GM19025 (cell line): ENCODE data around the gene CTSF.
"Not testable (repeated sequence)": the region's sequence is repeated elsewhere in the genome, so short reads cannot be mapped to it uniquely, and the experiment has no call there.

Experiments
- ATAC-seq: cut with Tn5 transposase; IDR thresholded peaks from one replicate; pipeline ENCODE4 v1.9.1; 2021; ENCODE audit warnings: mild to moderate bottlenecking, low read depth, moderate library complexity; ENCODE audit not compliant: unreplicated experiment

The CTSF gene

DNA sequence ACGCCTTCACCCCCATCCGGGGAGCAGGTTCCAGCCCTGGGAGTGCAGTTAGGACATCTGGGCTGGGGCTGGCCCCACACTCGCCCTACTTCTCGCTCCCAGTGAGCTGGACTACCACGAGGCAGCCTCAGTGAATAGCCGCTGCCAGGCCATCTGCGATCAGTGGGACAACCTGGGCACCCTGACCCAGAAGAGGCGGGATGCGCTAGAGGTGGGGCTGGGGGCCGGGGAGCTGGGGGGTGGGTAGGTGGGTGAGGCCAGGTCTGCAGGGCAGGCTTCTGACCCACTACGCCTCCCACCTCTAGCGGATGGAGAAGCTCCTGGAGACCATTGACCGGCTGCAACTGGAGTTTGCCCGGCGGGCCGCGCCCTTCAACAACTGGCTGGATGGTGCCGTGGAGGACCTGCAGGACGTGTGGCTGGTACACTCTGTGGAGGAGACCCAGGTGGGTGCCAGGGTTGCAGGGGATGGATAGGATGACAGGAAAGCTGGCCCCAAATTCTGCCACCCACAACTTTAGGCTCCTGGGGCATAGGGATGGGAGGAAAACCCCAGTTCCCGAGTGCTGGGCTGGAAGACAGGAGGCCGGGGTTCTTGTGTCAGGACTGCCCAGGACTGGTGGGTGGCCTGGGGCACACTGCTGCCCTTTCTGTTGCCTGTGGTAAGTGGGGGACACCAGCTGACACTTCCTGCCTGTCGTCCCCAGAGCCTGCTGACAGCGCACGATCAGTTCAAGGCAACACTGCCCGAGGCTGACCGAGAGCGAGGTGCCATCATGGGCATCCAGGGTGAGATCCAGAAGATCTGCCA, 8.3 kb downstream of the CTSF start:
- no peak for ATAC-seq

DNA sequence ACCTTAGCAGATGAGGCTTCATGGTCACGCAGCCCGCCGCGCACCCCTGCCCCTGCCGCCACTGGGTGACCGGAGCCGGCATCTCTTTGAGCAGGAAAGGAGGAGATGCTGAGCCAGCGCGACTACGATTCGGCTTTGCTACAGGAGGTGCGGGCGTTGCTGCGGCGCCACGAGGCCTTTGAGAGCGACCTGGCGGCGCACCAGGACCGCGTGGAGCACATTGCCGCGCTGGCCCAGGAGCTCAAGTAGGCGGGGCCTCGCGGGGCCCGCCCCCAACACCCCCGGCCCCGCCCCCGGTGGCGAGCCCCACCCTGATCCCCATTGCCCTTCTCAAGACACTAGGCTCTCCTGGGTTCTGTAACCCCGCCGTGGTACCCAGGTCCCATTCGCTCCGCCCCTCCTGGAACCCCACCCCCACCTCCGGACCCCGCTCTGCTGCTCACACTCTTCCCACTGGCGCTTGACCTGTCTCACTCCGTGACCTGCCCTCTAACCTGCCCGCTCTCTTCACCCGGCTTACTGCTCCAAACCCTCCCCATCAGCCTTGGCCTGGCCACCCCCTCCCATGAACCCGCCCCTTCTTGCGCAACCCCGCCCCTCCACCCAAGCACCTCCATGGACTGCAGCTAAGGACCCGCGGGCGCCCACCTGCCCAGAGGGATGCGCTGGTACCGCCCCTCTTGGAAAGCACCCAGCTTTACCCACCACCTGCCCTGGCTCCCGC, 9.1 kb downstream of the CTSF start:
- ATAC-seq = no peak

DNA sequence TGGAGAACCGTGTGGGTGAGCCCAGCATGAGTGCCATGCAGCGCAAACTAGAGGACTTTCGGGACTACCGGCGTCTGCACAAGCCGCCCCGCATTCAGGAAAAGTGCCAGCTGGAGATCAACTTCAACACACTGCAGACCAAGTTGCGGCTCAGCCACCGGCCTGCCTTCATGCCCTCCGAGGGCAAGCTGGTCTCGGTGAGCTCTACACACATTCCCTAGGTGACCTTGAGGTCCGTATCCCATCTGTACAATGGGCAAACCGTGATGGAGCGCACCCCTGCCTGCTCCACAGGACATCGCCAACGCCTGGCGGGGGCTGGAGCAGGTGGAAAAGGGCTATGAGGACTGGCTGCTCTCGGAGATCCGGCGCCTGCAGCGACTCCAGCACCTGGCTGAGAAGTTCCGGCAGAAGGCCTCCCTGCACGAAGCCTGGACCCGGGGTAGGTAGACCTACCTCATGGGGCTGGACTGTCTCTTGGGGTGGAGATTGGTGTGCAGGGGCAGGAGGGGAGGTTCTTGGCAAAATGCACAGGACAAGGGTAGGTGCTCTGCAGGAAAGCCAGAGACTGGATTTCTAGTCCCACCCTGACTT, 10.6 kb downstream of the CTSF start:
- no peak for ATAC-seq

DNA sequence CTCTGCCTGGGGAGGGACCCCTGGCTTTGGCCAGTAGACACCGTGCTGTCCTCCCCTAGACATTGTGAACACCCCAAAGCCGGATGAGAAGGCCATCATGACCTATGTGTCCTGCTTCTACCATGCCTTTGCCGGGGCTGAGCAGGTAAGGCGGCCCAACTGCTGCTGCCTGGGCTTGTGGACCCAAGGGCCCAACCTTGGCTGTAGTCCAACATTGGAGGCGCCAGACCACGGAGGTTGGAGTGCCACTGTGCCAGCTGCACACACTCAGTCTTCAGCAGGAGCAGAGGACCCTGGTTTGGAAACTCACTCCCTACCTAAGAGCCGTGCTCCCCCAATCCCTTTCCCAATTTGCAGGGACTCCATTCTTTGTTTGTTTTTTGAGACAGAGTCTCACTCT, 12.3 kb downstream of the CTSF start:
- ATAC-seq = no peak

DNA sequence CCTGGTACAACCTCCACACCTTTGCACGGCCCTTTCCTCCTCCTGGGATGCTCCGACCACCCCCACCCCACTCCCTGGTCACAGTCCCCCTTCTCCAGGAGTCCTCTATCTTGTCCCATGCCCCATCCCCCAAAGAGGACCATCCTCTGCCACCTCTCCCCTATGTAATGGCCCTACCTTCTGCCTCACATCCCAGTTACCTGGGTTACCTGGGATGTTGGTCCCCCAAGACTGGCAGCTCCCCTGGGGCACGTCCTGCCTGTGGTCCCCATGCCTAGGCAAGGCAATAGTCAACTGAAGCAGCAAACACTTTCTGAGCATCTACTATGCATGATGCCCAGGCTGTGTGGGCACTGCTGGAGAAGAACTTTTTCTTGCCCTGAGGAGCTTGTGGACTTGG, 13.0 kb downstream of the CTSF start:
- no peak for ATAC-seq

DNA sequence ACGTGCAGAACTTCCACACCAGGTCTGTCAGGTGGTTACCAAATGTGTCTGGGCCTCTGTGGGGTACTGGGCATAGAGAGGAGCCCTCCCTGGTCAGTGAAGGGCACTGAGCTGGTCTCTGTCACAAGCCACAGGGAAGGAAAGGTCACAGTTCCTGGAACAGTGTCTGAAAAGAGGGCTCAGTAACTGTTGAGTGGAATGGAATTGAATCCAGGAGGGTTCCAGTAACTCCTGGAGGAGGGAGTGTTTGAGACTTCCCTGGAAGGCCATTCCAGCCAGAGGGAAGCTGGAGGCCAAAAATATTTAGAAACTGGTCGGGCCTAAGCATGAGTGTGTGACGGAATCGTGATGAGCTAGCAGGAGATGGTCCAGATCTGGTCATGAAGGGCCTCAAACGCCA, 13.8 kb downstream of the CTSF start:
- ATAC-seq = no peak

DNA sequence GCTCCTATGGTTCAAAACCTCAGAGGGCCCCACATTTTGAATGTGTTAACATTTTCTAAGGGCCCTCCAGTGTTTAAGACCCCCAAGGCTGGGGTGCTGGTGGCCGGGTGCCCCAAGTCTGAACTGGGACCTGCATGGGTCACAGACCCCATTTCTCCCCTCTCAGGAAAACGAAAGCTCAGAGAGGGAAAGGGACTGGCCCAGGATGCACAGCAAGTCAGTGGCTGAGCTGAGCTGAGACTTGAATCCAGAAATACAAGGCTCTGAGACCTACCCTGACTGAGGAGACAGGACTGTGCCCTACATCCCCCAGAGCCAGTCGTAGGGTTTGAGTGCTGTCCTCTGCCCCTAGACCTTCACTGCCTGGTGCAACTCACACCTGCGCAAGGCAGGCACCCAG, 17.5 kb downstream of the CTSF start:
- no peak for ATAC-seq

DNA sequence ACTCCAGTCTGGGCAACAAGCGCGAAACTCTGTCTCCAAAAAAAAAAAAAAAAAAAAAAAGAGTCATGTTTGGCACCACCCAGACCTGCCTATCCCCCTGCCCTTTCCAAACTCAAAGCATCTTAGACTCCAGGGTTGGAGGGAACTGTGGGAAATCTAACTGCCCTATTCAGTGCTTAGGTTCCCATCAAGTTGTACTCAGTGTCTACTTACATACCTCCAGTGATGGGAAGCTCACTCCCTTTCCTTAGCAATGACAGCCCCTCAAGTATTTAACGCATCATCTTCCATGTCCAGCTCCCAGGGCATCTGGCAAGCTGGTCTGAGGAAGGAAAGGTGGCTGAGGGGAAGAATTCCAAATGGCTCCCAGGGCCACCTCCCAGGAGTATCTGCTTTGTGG, 18.7 kb downstream of the CTSF start:
- no peak for ATAC-seq

DNA sequence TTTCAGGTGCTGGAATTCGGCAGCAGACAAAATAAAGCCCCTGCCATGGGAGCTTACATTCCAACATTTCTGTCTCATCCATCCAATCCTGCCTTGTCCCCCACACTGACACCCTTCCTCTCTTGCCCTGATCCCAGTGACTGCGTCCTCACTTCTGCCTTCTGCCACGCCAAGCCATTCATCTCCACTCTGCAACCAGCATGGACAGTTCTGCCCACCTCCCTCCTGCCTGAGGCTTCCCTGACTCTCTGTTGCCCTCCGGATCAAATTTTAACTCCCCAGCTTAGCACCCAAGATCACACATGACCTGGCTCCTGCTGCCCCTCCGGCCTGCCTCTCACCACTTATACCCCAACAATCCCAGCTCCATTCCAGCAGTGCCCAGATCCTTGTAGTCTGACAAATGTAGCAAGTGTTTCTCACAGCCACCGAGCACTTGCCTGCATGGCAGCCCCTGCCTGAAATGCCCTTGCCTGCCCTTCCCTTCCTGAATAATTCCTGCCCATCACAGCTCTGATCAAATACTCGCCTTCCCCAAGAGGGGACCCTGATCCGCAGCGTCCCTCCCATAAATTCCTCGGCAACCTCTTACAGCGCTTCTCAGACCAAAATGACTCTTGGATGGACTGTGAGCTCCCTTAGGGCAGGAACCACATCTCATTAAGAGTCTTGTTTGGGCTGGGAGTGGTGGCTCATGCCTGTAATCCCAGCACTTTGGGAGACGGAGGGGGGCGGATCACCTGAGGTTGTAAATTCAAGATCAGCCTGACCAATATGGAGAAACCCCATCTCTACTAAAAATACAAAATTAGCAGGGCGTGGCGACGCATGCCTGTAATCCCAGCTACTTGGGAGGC, 19.4 kb downstream of the CTSF start:
- ATAC-seq = no peak

DNA sequence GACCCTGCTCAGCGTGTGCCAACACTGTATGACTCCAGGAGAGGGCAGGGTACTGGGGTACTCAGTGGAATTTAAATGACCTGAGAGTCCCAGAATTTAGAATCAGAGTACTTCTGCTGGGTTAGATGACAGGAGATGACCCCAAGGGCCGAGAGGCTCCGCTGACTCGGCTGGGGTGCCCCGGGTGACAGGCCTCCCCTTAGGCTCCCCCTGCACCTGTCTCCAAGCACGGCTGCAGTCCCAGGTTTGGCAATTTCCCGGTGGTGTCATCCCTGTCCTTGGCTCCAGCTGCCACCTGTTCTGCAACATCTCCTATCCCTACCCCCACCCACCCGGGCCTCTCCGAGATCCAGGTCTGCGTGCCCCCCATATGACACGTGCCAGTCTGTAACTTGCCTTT, 20.4 kb downstream of the CTSF start:
- no peak for ATAC-seq

DNA sequence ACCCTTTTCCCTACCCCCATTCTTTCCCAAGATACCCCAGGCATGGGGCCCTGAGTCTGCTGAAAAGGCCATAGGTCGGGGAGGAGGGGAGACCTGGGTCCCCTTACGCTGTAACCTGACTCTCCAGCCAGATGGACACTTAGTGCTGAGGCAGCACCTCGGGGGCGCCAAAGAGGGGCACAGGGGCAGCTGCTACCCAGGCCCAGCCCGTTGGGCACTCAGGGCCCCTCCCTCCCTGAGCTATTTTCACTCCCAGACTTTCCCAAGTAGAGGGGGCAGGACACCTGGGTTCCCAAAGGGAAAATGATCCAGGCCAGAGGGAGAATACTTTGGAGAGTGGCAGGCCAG, 20.8 kb downstream of the CTSF start:
- ATAC-seq = no peak

DNA sequence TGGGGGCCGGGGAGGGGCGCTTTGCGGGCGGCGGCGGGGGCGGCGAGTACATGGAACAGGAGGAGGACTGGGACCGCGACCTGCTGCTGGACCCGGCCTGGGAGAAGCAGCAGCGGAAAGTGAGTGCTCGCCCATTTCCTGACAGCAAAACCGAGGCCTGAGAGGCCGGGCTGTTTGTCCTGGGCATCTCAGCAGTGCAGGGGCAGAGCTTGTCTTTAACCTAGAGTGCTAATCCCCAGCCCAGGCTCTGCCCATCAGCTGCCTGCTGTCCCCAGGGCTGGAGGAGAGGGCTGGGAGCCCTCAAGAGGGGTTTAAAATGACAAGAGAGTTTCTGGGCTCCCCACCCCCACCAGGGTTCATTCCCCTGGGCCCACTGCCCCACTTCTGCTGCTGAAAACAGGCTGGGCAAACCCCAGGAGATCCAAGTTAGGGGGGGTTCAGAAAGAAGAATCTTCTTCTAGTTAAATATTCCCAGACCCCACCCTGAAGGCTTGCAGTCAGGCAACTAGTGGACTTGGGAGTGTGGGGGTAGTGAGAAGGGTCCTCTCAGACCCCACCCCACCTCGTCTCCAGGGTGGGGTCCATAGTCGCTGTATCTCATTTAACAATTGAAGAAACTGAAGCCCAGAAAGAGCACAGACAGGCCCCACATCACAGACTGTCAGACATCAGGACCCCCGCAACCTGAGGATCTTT, 21.3 kb downstream of the CTSF start:
- no peak for ATAC-seq

DNA sequence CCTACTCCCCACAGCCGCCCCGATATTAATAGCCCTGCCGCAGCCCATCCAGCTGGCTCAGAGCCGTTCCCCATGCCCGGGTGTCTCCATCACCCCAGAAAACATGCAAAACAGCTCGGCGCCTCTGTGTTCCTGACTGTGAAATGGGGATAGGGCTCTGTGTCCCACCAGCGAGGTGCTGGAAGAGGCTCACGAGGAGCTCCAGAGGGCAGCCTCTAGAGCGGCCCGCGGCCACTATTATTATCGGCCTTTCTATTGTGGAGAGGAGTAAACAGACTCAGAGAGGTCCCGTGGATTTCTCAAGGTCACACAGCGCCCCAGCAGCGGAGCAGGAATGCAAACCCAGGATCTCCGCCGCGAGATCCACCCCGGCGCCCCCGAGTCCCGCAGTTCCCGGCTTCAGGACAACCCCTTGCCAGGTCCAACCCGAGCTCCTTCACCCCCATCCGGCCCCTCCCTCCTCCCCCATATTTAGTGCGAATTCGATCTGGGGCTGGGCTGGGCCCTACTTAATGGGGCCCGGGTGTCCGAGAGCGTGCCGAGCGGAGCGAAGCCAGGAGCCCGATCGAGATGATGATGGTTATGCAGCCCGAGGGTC, 21.9 kb downstream of the CTSF start, which contains the start of gene ACTN3:
ACTN3 (plus strand) TSS at position 536 of the 598 bp plus-strand sequence; CDS start at position 571, 35 bp downstream.
- no peak for ATAC-seq

DNA sequence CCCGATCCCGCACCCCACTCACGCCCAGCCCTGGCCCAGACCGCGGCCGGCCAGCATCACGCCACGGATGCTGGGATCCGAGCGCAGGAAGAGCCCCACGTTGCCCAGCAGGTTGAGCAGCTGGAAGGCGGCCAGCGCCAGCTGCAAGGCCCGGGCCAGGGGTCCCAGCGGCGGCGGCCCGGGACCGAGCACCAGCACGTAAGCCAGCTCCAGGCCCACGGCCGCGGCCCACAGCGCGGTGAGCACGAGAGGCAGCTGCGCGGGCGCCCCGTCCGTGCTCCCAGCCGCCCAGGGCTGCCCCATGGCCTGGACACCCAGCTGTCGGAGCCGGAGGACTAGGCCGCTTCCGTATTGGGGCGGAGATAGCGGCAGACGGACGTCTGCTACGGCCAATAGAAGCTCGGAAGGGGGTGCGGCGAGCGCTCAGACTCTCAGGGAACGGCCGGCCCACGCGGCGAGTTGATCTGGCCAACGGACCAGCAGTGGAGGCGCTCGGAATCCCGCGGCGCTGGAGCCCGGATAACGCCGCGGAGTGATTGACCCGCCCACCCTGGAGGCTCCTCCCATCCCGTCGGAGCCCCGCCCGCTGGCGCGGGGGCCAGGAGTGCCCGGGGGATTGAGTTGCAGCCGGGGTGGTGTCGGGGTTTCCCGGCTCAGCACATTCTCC, 22.6 kb downstream of the CTSF start, which contains the start of gene ZDHHC24:
ZDHHC24 (minus strand) TSS at position 348 of the 667 bp plus-strand sequence; CDS start at position 303, 45 bp downstream.
- ATAC-seq = peak; percentile 89

DNA sequence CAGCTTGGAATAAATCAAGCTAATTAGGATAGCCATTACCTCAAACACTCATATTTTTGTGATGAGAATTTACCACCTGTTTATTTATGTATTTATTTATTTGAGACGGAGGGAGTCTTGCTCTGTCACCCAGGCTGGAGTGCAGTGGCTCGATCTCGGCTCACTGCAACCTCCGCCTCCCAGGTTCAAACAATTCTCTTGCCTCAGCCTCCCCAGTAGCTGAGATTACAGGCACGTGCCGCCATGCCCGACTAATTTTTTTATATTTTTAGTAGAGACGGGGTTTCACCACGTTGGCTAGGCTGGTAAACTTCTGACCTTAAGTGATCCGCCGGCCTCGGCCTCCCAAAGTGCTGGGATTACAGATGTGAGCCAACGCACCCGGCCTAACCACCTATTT, 23.5 kb downstream of the CTSF start:
- not testable (repeated sequence) for ATAC-seq

DNA sequence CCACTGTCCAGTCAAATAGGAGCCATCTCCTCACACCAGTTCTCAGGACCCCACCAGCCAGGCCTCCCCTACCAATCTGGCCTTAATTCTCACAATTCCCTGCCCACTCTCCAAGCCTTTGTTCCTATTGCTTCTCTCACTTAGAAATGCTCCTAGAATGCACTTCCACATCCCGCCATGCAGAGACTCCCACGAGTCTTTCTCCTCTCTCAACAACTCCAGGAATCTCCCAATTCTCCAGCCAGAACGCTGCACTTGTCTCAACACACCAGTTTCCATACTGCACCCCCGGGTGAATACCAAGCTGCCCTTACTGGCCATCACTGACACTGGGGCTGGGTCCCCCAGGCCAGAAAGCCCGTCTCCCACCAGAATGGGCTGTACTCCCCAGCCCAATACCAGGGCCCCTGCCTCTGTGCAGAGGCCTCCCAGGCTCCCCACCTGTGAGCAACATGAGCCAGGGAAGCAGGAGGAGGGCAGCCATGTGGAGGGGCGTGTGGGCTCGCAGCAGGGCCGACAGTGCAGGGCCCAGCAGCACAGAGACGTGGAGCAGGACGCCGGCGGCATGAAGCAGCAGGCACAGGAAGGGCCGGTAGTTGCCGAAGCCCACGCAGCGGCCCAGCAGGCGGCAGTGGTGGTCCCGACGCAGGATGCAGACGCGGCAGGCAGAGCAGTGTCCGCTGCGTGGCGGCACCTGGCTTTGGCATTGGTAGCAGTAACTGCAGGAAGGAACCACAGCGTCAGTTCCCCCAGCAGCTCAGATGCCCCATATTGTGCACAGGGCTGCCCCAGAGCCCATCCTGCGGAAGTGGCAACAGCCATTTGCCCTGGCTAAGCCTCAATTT, 24.9 kb downstream of the CTSF start:
- no peak for ATAC-seq

DNA sequence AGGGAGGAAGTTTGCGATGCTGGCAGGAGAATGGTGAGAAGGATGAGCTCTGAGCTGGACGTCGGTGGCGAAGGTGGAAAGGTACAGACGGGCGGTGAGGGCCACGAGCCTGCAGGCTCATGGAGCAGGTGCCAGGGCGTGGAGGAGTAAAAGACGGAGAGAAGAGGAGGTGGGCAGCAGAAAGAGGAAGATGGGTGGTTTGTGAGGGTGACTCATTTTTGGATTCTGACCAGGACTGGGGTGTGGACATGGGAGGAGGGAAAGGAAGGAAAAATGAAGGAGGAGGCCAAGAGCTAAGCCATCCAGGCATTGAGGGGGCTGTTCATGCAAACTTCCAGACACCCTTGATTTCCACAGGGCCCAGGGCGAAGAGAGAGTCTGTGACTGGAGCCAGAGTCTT, 26.0 kb downstream of the CTSF start:
- ATAC-seq = no peak

DNA sequence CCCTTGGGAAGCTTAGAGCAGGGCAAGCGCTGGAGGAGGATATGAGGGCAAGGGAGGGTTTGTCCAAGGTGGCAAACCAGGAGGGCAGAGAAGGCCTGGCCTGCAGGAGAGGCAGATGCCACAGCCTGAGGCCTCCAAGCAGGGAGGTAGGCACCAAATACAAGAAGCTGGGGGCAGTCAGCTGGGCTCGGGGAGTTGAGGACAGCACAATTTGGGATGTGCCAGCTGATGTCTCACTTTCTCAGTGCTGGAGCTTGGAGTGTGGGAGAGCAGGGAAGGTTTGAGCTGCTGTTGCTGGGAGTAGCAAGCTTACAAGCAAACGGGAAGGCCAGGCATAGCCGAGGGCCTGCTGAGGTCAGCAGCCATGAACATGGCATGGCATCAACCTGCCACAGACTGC, 26.5 kb downstream of the CTSF start:
- no peak for ATAC-seq
